Stimulated activated CD4-positive, alpha-beta T cell treated with anti-CD3 and anti-CD28 coated beads, TNF-alpha, amount 100 ng/mL, for 1 hour (primary cell): ENCODE data around the gene TMEFF2.

Experiments
- DNase-seq, 3 donors: peaks; one replicate each; pipeline ENCODE4 v3.0.0-alpha.2; 2020; ENCODE audit warnings: low read depth in 3 of 3, low spot score in 1 of 3

The TMEFF2 gene

DNA sequence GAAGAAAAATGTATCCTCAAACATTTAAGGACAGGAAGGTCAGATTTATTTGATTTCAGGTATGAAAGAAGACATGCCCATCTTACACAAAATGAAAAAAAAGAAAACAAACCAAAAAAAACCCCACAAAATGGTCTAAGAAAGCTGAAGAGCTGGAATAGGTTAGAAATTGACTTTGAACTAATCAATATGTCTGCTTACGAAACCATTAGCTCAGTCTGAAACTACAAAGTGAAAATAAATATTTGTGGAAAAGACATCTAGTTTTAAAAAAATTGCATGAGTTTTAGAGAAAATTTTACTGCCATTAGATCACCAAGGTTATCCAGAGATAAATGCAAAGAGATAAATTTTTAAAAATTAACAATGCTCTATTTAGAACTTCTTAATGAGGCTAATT, 125.3 kb downstream of the TMEFF2 start:
- no peak for DNase-seq

- no peak for DNase-seq
Measured at GRCh38 chr2:192068966-192069365, 125.8 kb downstream of the TMEFF2 start.

DNA sequence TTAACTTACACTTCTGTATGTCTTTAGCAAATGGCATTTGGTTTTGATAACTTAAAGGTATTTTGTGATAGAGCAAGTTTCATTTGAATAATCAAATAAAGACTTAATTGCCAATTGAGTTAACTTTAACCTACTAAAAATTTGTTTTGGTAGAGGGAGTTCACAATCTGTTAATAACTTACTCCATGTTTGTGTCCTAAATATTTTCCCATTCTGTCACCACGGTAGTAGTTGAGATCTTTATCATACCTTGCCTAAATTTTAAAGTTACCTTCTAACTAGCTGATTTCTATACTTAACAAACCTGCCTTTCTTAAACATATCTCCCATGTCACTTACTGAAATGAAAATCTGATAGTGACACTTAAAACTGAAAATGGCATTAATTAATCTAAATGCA, 127.1 kb downstream of the TMEFF2 start:
- DNase-seq = no peak

GRCh38 chr2:192064459-192064858, 130.3 kb downstream of the TMEFF2 start:
- no peak for DNase-seq

GRCh38 chr2:192060161-192060560, 134.6 kb downstream of the TMEFF2 start:
- no peak for DNase-seq

DNA sequence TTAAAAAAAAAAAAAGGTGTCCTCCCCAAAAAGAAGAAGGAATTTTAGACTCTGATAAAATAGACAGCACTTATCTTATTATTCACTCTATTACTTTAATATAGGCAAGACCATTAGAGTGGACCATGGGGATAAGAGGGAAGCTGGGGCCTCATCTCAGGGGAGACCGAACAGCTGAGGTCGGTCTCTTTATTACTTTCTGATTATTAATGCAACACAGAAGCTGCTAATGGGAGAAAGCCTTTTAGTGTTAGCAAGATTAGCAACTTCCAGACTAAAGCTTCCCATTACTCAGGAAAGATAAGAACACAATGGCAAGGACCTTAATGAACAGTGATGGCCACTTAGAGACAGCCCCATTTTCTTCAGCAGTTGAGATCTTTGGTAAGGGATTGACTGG, 135.5 kb downstream of the TMEFF2 start:
- DNase-seq = no peak

DNA sequence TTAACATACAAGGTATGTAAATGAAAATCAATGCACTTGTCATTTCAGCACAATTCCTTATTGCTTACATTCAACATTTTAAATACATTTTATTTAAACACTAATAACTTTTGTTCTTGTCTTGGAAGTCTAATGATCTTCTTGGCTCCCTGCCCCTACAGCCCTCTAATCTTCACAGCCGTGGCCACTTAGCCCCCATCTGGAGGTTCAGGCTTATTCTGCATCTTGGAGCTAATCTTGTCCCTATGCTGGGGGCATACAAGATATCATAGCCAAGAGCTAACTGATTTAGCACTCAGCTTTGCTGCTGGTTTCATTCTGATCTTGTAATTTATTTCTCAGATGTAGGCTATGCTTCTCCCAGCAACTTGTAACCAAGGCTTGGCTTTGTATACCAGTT, 140.8 kb downstream of the TMEFF2 start:
- DNase-seq = no peak

DNA sequence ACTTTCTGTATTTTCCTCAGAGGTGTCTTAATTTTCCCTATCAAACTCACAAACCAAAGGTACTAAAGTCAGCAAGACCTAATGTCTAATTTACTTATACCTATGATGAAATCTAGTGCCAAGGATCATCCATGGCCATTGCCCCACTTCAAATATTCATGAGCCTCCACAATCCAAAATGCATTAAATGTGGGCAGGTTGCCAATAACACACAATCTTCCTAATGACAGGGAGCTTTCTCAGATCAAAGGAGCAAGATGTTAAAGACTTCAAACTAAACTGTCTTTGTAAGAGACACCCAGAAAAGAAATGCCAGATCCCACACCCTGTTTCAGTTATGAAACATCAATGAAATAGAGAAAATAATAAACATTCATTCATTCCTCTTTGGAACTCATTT, 143.2 kb downstream of the TMEFF2 start:
- DNase-seq = no peak

DNA sequence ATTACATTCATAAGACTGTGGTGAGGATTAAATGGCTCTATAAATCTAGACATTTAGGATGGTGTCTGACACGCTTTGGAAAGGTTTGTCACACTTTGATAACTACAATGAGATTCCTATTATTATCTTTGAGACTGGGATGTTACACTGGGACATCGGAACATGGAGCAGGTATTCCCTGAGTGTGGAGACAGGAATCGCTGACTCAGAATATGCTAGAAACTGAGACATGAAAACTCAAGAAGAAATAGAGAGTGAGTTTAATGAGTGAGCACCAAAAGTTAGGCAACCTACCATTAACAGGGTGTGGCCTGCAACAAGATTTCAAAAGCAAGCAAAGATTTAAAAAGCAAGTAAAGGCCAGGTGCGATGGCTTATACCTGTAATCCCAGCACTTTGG, 145.4 kb downstream of the TMEFF2 start:
- DNase-seq = no peak

GRCh38 chr2:192047315-192048107, 147.2 kb downstream of the TMEFF2 start:
- no peak for DNase-seq

- DNase-seq = no peak
Measured at GRCh38 chr2:192044496-192044895, 150.2 kb downstream of the TMEFF2 start.

- no peak for DNase-seq
Measured at GRCh38 chr2:192043216-192043870, 151.4 kb downstream of the TMEFF2 start.

GRCh38 chr2:192042126-192042525, 152.6 kb downstream of the TMEFF2 start:
- DNase-seq = no peak

DNA sequence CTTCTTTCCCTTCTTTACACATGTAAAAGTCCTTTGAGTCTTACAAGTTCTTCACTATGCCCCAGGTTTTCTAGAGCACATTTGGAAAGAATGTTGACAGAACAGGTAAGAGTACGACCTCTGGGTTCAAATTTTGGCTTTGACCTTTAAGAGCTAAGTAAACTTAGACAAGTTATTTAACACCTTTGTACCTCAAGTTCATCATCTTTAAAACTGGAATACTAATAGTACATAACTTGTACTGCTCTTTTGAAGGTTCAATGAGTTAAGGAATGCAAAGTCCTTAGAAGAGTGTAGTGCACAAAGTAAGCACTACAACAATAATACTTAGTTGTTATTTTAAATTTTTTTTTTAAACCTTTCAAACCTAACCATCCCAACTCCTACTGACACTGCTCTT, 156.6 kb downstream of the TMEFF2 start:
- no peak for DNase-seq

DNA sequence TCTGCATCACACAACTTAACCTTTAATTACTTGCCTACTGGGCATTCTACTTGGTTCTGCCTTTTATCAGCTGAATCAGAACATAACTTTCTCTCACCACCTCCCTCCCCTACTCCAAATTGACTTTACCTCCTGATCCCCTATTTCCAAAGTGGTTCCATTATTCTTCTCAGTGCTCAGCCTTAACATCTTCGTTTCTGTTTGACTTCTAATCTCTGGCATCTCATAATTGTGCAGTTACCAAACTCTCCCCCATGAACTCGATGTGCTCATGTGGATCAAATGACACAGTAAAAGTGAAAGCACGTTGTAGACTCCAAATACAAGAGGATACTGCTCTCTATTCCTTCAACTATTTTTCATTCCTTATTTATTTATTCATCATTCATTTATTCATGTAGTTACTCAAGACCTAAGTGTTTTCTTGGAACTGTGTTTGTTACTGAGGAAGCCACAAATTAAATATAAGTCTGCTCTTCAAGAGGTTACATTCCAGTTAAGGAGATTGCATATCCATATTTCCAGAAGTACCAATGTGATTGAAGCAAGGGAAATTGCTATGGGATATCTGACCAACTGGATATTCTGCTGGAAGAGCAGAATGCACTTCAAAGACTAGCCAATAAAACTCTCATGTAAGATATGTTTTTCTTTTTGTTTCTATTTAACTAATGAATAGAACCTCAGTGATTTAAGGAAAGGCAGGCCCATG, 158.8 kb downstream of the TMEFF2 start:
- DNase-seq = no peak

- no peak for DNase-seq
Measured at GRCh38 chr2:192030856-192031255, 163.9 kb downstream of the TMEFF2 start.

GRCh38 chr2:192030289-192030688, 164.4 kb downstream of the TMEFF2 start:
- no peak for DNase-seq

GRCh38 chr2:192029089-192029488, 165.6 kb downstream of the TMEFF2 start:
- no peak for DNase-seq

GRCh38 chr2:192026825-192027120, 168.0 kb downstream of the TMEFF2 start:
- DNase-seq = no peak

DNA sequence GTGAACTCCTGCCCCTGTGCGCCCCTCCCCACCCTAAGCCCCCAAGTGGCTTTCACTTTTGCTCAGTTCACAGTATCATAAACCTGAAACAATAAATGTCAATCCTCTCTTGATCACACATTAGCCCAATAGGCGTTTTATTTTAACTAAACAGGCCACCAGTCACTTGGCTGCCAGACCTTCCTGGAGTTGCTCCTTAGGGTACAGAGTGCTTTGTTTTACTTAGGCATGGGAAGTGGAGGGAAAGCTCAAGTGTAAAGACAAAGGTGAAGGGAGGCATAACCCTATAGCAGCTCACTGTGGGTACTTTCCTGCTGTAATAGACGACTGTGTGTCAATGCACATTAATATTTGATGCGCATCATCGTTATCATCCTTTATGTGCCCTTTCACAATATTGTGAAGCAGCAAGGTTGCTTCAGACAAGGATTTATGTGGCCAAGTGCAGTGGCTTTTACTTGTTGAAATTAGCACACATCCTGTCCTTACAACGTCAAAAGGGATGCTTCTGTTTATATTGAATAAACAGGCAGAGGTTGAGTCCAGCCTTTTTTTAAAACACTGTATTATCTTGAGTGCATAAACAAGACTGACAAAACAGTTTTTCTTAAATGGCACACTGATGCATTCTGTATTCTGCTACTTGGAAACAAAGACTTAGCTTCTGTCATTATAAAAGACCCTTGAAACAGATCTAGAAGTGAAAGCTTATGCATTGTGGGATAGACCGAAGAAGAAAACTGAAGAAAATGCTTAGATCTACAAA, 168.5 kb downstream of the TMEFF2 start:
- DNase-seq = no peak

DNA sequence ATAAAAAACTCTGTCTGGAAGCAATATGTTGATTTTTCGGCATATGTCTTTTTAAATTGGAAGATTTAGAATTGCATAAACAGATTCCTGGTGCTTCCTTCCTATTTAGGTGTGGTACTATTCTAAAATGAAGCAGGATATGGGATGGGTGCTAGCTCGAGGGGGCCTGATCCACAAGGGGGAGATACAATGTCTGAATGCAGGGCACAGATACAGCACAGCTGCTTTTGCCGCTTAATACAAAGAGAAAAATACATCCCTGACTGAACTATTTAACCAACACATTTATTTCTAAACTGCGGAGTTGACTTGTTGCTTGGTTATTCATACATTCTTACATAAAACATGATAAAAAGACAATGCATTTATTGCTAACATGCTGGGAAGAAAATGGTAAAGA, 169.1 kb downstream of the TMEFF2 start:
- no peak for DNase-seq

DNA sequence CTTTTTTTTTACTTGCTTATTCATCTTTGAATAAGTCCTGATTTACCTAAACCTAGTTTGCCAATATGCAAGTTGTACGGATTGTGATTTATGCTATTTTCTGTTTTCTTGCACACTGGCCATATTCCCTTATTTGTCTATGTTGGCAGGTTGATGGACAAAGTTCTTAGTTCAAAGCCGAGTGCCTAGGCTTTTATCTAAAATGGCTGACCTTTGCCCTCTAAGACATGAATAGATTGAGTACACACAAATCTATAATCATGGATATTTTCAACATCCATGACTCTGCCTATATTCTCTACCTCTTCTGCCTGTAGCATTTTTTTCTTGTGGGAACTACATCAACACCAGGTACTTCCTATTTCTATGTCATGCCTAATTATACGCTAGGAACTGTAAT, 171.7 kb downstream of the TMEFF2 start:
- DNase-seq = no peak
